HCT116 (cell line): ENCODE results near the gene PITPNC1. TPM values are rescaled to one million over a fixed set of nuclear protein-coding genes. Genes with fewer than 3 reads are reported as not detected.
"Not testable (repeated sequence)": the region's sequence is repeated elsewhere in the genome, so short reads cannot be mapped to it uniquely, and the experiment has no call there.

Experiments used
- ATAC-seq: fragments of 200-7000 bp; cut with Tn5 transposase; 2 replicates; pipeline ENCODE4 v1.9.1; 2020; ENCODE audit warnings: mild to moderate bottlenecking, moderate library complexity
- BruUV-seq: library from RNA; stranded (reverse); fragments of 400-500 nt; replicated peaks from 2 replicates; lab custom pipeline; 2021; lab: Mats Ljungman, UMichigan
- CTCF ChIA-PET: fragments of 300-600 bp; sonication (Branson Sonifier 250); formaldehyde crosslinking; loops from one replicate; lab custom pipeline; 2021; ENCODE audit warnings: antibody characterized with exemption; lab: Charles Lee
- POLR2A ChIA-PET: fragments of 300-600, 350-600 bp; sonication (Branson Sonifier 250); formaldehyde crosslinking; loops from one replicate; lab custom pipeline; 2021; ENCODE audit warnings: antibody characterized with exemption; lab: Charles Lee
- RAD21 ChIA-PET, 2 experiments: fragments of 300-600 bp; sonication (Branson Sonifier 250); formaldehyde crosslinking; loops; one replicate each; lab custom pipeline; 2023; ENCODE audit warnings: low total read pairs in 2 of 2; ENCODE audit not compliant: uncharacterized antibody in 2 of 2, unreplicated experiment in 2 of 2, low non-redundant PET in 1 of 2; lab: Charles Lee
- DNase-seq: peaks from one replicate; pipeline ENCODE4 v3.0.0-alpha.2; 2010; ENCODE audit warnings: low read depth, low spot score
- H2AFZ ChIP-seq: fragments of 200-600 bp; shearing (Covaris generic), sonication (generic); 2 replicates; pipeline ENCODE4 v1.6.1; 2017; ENCODE audit warnings: low read depth, mixed run types, mixed read lengths, antibody characterized with exemption, low read length; ENCODE audit not compliant: poor library complexity, severe bottlenecking
- H3K27ac ChIP-seq: 2 replicates; pipeline ENCODE4 v1.5.1; 2012; ENCODE audit warnings: low read depth, low read length
- H3K27me3 ChIP-seq: fragments of 200-600 bp; sonication (generic); 2 replicates; pipeline ENCODE4 v1.6.1; 2016; ENCODE audit warnings: mixed run types, low read length, mixed read lengths; ENCODE audit not compliant: insufficient read depth
- H3K36me3 ChIP-seq, 2 experiments: fragments of 200-500 bp in 1 of 2; fragments of 200-600 bp in 1 of 2; sonication (Bioruptor generic) in 1 of 2; sonication (generic) in 1 of 2; 2 replicates each; pipeline versions ENCODE4 v1.5.1 to v1.6.1; 2014 to 2016; ENCODE audit warnings: low read length in 2 of 2, inconsistent platforms in 1 of 2, mixed read lengths in 1 of 2, mixed run types in 1 of 2; ENCODE audit not compliant: insufficient read depth in 2 of 2, control insufficient read depth in 1 of 2
- H3K4me1 ChIP-seq, 2 experiments: fragments of 200-600 bp in 1 of 2; sonication (generic) in 1 of 2; 2 replicates each; pipeline versions ENCODE4 v1.5.1 to v1.6.1; 2012 to 2017; ENCODE audit warnings: low read length in 2 of 2, inconsistent platforms in 1 of 2, mild to moderate bottlenecking in 1 of 2, mixed read lengths in 1 of 2, mixed run types in 1 of 2, moderate library complexity in 1 of 2; ENCODE audit not compliant: insufficient read depth in 2 of 2, control insufficient read depth in 1 of 2
- H3K4me2 ChIP-seq: fragments of 200-600 bp; sonication (generic); 2 replicates; pipeline ENCODE4 v1.6.1; 2017; ENCODE audit warnings: mixed run types, low read length, mixed read lengths
- H3K4me3 ChIP-seq, 2 experiments: fragments of 200-600 bp in 1 of 2; sonication (generic) in 1 of 2; replicated peaks in 1 of 2; 2 replicates each; pipeline ENCODE4 v1.5.1; 2011 to 2016; ENCODE audit warnings: low read length in 2 of 2, control low read depth in 1 of 2, low read depth in 1 of 2, mild to moderate bottlenecking in 1 of 2, mixed read lengths in 1 of 2, mixed run types in 1 of 2
- H3K79me2 ChIP-seq: fragments of 200-600 bp; sonication (generic); 2 replicates; pipeline ENCODE4 v1.6.1; 2017; ENCODE audit warnings: mild to moderate bottlenecking, mixed run types, low read length, moderate library complexity, mixed read lengths; ENCODE audit not compliant: insufficient read depth
- H3K9ac ChIP-seq: fragments of 200-600 bp; sonication (generic); 2 replicates; pipeline ENCODE4 v1.6.1; 2016; ENCODE audit warnings: low read length, mixed read lengths
- H3K9me2 ChIP-seq: fragments of 200-600 bp; sonication (generic), shearing (Covaris generic); 2 replicates; pipeline ENCODE4 v1.6.1; 2017; ENCODE audit warnings: mixed run types, mild to moderate bottlenecking, moderate library complexity; ENCODE audit not compliant: insufficient read depth
- H3K9me3 ChIP-seq, 2 experiments: fragments of 200-500 bp in 1 of 2; fragments of 200-600 bp in 1 of 2; sonication (Bioruptor generic) in 1 of 2; sonication (generic) in 1 of 2; 2 replicates each; pipeline ENCODE4 v1.6.1; 2014 to 2017; ENCODE audit warnings: low read length in 2 of 2, mixed read lengths in 2 of 2, inconsistent platforms in 1 of 2, low read depth in 1 of 2, mild to moderate bottlenecking in 1 of 2, mixed run types in 1 of 2, moderate library complexity in 1 of 2; ENCODE audit not compliant: control insufficient read depth in 1 of 2, insufficient read depth in 1 of 2
- H4K20me1 ChIP-seq: fragments of 200-600 bp; sonication (generic), shearing (Covaris generic); 2 replicates; pipeline ENCODE4 v1.6.1; 2017; ENCODE audit warnings: mixed run types, mild to moderate bottlenecking, moderate library complexity; ENCODE audit not compliant: insufficient read depth
- intact Hi-C: fragments of 100-400 bp; cut with micrococcal nuclease; formaldehyde crosslinking; loops from 2 replicates; pipeline ENCODE4 v1.10.0; 2022
- total RNA-seq: library from RNA; stranded (reverse); gene quantifications from one replicate; pipeline ENCODE4 v1.2.1, GENCODE V29; 2021; ENCODE audit not compliant: unreplicated experiment

PITPNC1 gene
- total RNA-seq, 1 experiment from 2014 or later = 41.9 TPM

DNA sequence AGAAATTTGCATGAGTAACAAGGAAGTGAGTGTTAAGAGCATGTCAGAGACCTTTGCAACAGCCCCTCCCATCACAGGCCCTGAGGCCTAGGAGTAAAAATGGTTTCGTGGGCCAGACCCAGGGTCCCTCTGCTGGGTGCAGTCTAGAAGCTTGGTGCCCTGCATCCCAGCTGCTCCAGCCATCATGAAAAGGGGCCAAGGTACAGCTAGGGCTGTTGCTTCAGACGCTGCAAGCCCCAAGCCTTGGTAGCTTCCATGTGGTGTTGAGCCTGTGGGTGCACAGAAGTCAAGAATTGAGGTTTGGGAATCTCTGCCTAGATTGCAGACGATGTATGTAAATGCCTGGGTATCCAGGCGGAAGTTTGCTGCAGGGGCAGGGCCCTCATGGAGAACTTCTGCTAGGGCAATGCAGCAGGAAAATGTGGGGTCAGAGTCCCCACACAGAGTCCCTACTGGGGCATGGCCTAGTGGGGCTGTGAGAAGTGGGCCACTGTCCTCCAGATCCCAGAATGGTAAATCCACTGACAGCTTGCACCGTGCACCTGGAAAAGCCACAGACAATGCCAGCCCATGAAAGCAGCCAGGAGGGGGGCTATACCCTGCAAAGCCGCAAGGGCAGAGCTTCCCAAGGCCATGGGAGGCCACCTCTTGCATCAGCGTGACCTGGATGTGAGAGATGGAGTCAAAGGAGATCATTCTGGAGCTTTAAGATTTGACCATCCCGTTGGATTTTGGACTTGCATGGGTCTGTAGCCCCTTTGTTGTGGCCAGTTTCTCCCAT, 45.5 kb upstream of the PITPNC1 start:
- H3K4me1 ChIP-seq, BruUV-seq, intact Hi-C loops, H3K4me3 ChIP-seq, H3K9me2 ChIP-seq, DNase-seq, H3K4me2 ChIP-seq, CTCF ChIA-PET, H3K27ac ChIP-seq, POLR2A ChIA-PET, H3K79me2 ChIP-seq, H2AFZ ChIP-seq, H3K36me3 ChIP-seq, H3K27me3 ChIP-seq, ATAC-seq, H4K20me1 ChIP-seq, H3K9me3 ChIP-seq, RAD21 ChIA-PET, H3K9ac ChIP-seq: not testable (repeated sequence)

DNA sequence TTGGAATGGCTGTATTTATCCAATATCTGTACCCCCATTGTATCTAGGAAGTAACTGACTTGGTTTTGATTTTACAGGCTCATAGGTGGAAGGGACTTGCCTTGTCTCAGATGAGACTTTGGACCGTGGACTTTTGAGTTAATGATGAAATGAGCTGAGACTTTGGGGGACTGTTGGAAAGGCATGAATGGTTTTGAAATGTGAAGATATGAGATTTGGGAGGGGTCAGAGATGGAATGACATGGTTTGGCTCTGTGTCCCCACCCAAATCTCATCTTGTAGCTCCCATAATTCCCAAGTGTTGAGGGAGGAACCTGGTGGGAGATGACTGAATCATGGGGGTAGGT, 44.9 kb upstream of the PITPNC1 start:
- H3K4me3 ChIP-seq, H3K27me3 ChIP-seq, H3K9ac ChIP-seq, H2AFZ ChIP-seq, POLR2A ChIA-PET, H4K20me1 ChIP-seq, RAD21 ChIA-PET, H3K4me1 ChIP-seq, H3K9me2 ChIP-seq, H3K27ac ChIP-seq, H3K36me3 ChIP-seq, DNase-seq, H3K79me2 ChIP-seq, CTCF ChIA-PET, BruUV-seq, ATAC-seq, H3K9me3 ChIP-seq, intact Hi-C loops, H3K4me2 ChIP-seq: not testable (repeated sequence)
